ENCODE results near the gene LLGL2.
A peak's percentile ranks its signal among the peaks of the same experiment; 100 is the strongest.

Gene LLGL2

GRCh38 chr17:75619506-75620431 is 94.3 kb downstream of the LLGL2 start:
- peak; percentile 43 for TF ChIP-seq CTCF (IDR thresholded peaks at IDR 0.05; ENCODE audit: poor library complexity, severe bottlenecking)
- no peaks in the 10 kb centered on the region for H3K9me3 ChIP-seq (ENCODE audit: severe bottlenecking)
- no peak overlapping the region for H3K4me3 ChIP-seq (ENCODE audit: severe bottlenecking)
- no peaks in the 10 kb centered on the region for H3K27me3 ChIP-seq (ENCODE audit: insufficient read depth, poor library complexity, severe bottlenecking)
- ATAC-seq (ENCODE audit: low read depth) (peak; percentile 17; the same call in 2 of the 3 replicates), DNase-seq (ENCODE audit: low spot score) (no peak)
- no peaks in the 10 kb centered on the region for H3K4me1 ChIP-seq (ENCODE audit: insufficient read depth, poor library complexity, severe bottlenecking)
- no peaks in the 10 kb centered on the region for H3K36me3 ChIP-seq (ENCODE audit: low read depth)
- H3K27ac ChIP-seq (ENCODE audit: poor library complexity, severe bottlenecking): no peak overlapping the region

GRCh38 chr17:75621489-75621888 is 96.0 kb downstream of the LLGL2 start:
- no peaks in the 10 kb centered on the region for H3K4me1 ChIP-seq (ENCODE audit: insufficient read depth, poor library complexity, severe bottlenecking)
- no peaks in the 10 kb centered on the region for H3K27me3 ChIP-seq (ENCODE audit: insufficient read depth, poor library complexity, severe bottlenecking)
- ATAC-seq (ENCODE audit: low read depth) (no peak), DNase-seq (ENCODE audit: low spot score) (no peak)
- no peak overlapping the region for H3K4me3 ChIP-seq (ENCODE audit: severe bottlenecking)
- no peak overlapping the region for H3K27ac ChIP-seq (ENCODE audit: poor library complexity, severe bottlenecking)
- no peak for TF ChIP-seq CTCF (IDR thresholded peaks at IDR 0.05; ENCODE audit: poor library complexity, severe bottlenecking)
- H3K9me3 ChIP-seq (ENCODE audit: severe bottlenecking): no peaks in the 10 kb centered on the region
- no peaks in the 10 kb centered on the region for H3K36me3 ChIP-seq (ENCODE audit: low read depth)

- Histone ChIP-seq H3K4me3 (ENCODE audit: severe bottlenecking) (no peak overlapping the region), H3K36me3 (ENCODE audit: low read depth) (peaks cover 3% of the 10 kb centered on the region; the same call in 1 of the 2 replicates), H3K4me1 (ENCODE audit: insufficient read depth, poor library complexity, severe bottlenecking) (no peaks in the 10 kb centered on the region), H3K27ac (ENCODE audit: poor library complexity, severe bottlenecking) (no peak overlapping the region), H3K9me3 (ENCODE audit: severe bottlenecking) (no peaks in the 10 kb centered on the region), H3K27me3 (ENCODE audit: insufficient read depth, poor library complexity, severe bottlenecking) (no peaks in the 10 kb centered on the region)
- ATAC-seq (ENCODE audit: low read depth): no peak
- TF ChIP-seq CTCF (IDR thresholded peaks at IDR 0.05; ENCODE audit: poor library complexity, severe bottlenecking): no peak
- no peak for DNase-seq (ENCODE audit: low spot score)
These were observed 96.6 kb downstream of the LLGL2 start for GRCh38 chr17:75622076-75622475.

GRCh38 chr17:75622771-75623273 is 97.3 kb downstream of the LLGL2 start:
- no peaks in the 10 kb centered on the region for H3K9me3 ChIP-seq (ENCODE audit: severe bottlenecking)
- no peak overlapping the region for H3K27ac ChIP-seq (ENCODE audit: poor library complexity, severe bottlenecking)

More at GRCh38 chr17:75622771-75623273, 97.3 kb downstream of the LLGL2 start:
- no peak for TF ChIP-seq CTCF (IDR thresholded peaks at IDR 0.05; ENCODE audit: poor library complexity, severe bottlenecking)
- ATAC-seq (ENCODE audit: low read depth) (no peak), DNase-seq (ENCODE audit: low spot score) (no peak)
- peaks cover 5% of the 10 kb centered on the region; the same call in 1 of the 2 replicates for H3K36me3 ChIP-seq (ENCODE audit: low read depth)
- no peaks in the 10 kb centered on the region for H3K27me3 ChIP-seq (ENCODE audit: insufficient read depth, poor library complexity, severe bottlenecking)
- no peaks in the 10 kb centered on the region for H3K4me1 ChIP-seq (ENCODE audit: insufficient read depth, poor library complexity, severe bottlenecking)
- no peak overlapping the region for H3K4me3 ChIP-seq (ENCODE audit: severe bottlenecking)

Measured in RWPE2 (cell line).